ENCODE measurements around the gene MTPN.

- TF ChIP-seq POLR2A (IDR thresholded peaks at IDR 0.05) (no peak), CTCF (IDR thresholded peaks at IDR 0.05) (no peak)
These were observed 20.9 kb upstream of the MTPN start for GRCh38 chr7:135998081-135998480.

Measured in lower leg skin (tissue), 3 donors.